ENCODE measurements around the gene SLC6A2.
"Not testable (repeated sequence)": the region's sequence is repeated elsewhere in the genome, so short reads cannot be mapped to it uniquely, and the experiment has no call there.

SLC6A2 gene

DNA sequence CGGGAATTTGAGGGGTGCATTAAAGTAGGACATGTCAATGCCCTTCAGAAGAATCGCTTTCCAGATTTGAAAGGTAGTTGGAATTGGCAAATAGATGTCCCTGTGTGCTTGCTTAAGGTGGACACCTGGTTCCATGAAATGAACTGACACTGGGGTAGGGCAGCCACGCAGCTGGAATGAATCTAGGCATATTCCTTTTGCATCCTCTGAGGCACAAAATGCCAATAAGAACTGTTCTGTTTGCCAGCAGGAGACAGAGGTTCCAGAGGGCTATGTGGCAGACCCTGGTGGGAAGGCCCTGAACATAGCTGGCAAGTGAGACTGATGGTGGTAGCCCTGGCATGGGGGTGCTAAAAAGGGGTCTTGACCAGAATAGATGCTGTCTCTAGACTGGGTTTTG is 61.5 kb downstream of the SLC6A2 start:
- DNase-seq: no peak

DNA sequence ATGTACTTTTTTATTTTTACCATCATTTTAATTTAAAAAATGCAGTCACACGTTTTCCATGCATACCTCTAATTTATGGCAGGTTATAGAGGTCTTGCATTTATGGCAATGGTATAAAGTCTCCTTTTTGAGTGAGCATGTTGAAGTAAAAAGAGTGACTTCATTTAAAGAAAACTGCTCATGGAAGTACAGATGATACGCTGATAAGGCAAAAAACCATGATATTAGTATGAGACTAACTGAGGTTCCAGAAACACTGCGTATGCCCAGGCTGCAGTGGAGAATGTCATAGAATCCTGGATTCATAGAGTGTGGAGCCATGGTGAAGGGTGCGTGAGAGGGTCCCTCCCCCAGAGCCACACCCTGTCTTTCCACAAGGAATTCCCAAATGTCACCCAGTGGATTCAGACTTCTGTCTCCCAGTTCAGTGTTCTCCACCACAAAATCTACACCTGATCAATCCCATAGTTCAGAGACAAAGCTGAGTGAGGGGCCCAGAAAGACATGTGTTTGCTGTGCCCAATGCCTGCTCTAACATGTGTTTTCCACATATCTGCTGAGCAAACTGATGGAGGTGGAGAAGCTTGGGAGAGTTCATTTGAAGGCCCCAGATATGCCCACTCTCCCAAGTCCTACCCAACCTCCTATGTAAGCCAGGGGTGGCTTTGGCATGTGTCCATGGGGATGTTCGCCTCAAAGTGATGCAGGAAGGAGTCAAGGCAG is 69.4 kb downstream of the SLC6A2 start:
- DNase-seq: no peak

DNA sequence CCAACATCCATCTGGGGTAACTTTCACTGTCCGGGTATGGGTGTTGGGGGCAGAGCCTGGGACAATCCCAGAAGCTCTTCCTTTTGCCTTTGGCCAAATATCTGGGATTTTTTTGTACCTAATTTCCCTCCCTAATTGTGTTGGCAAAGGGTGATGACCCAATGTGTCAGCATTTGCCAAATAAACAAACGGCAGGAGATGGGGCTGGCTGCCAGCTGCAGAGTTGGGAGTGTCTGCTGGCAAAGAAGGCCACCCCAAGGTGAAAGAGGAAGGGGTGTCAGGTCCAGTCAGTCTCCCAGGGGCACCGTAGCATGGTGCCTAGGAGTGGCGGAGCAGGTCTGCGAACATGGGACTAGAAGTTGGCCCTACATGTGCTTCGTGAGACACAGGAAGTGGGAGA is 73.0 kb downstream of the SLC6A2 start:
- DNase-seq: no peak

DNA sequence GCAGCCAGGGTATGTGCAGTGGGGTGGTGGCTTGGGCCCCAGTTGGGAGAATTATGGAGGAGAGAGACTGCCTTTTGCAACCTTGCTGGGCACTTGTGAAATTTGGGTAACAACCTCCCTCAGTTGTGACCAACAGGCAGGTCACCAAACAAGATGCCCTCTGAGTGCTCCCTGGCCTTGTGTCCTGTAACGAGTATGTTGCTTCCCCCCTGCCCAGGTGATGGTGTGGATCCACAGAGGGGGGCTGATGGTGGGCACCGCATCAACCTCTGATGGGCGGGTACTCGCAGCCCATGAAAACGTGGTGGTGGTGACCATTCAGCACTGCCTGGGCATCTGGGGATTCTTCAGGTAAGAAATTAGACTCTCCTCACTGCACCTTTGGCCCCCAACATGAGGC is 74.3 kb downstream of the SLC6A2 start:
- no peak for DNase-seq

DNA sequence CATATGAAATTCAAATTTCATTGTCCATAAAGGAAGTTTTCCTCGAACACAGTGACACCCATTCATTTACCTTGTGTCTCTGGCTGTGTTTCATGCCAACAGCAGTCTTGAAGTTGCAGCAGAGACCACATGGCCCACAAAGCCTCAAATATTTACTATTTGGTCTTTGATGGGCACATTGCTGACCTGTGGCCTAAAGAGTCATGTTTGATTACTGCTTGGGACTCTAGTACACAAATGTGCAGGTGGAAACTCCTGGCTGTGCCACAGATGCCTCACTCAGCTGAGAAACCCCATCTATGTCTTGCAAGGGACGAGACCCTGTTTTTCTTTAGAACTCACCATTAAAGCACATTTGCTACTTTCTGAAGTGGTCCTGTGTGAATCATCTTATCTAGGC is 76.7 kb downstream of the SLC6A2 start:
- DNase-seq: no peak

DNA sequence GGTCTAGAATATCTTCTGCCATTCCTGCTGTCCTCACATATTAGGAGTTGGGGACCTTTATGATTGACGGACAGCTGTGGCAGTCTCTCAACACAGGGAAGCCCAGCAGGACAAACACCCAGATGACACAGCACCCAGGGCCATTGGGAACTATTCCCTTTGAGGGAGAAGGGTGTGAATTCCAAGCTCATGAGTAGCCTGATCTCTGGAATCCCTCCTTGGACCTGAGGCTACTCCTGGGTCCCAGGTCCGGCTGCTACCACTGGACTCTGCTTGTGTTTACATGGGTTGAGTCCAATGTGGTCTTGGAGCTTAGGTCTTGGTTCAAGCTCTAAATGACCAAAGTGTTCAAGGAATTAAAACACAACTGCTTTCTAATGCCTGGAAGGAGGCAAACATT is 78.9 kb downstream of the SLC6A2 start:
- DNase-seq: no peak

DNA sequence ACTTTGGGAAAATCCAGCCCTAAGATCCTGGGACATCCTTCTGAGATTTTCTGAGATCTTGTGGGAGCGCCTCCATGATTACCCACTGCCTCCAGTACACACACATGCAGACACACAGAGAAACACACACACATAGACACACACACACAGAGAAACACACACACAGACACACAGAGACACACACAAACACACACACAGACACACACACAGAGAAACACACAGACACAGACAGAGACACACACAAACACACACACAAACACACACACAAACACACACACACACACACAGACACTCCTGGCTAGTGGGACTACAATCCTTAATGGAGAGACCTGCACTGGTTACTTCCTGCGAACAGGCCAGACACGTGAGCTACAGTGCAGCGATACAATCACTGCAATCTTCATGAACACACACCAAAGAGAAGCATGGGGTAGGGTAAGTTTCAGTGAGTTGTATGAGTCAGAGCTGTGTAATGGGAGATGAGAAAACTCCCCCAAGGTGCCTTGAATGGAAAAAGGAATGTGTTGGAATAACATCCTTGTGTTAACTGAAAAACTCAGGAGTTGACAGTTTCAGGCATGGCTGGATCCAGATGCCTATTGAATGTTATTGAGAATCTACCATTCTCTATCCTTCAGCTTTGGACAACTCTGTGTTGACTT is 79.5 kb downstream of the SLC6A2 start:
- no peak for DNase-seq

DNA sequence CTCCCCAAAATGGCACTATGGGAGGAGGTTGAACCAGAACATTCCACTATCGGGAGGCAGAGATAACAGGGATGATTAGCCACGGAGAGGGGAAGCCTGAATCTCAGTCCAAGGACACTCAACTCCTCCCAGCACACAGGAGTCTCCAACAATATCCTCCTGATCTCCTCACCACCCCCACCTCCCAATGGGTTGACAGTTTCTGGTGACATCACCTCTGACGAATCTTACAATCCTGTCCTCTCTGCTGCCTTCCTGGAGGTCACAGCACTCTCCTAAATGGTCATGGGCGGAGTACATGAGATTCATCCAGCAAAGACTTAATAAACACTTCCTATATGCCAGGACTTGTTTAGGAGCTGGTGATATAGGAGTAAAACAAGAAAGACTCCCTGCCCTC is 80.9 kb downstream of the SLC6A2 start:
- DNase-seq: no peak

DNA sequence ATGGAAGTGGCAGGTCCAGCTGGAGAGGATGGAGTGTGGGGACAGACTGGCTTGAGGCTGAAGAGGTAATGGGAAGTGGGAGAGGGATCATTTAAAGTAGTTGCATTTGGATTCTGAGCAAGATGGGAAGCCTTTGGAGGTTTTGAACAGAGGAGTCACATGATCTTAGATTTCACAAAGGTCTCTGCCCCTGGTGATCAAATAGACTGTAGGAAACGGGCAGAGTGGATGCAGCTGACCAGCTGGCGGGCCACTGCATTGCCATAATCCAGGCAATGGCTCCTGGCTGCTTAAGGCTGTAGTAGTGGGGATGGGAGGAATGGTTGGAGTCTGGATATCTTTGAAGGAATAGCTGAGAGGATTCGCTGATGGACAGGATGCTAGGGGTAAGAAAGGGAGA is 81.5 kb downstream of the SLC6A2 start:
- DNase-seq: no peak

DNA sequence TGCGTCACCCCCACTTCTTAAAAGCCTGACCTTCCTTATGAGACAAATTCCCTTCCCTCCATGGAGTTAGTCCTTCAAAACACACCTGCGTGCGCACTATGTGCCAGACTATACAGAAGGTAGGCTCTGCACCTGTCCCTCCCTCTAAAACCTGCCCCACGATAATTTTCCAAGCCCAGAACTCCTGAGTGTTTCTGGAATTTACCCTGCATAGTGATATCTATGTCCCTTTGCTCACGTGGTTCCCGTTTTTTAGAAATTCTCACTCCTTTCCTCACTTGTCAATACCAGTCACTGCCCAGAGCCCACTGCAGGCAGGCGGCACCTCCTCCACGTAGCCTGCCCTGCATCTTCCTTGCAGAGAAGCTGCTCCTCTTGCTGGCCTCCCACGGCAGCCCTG is 82.2 kb downstream of the SLC6A2 start:
- DNase-seq: no peak

DNA sequence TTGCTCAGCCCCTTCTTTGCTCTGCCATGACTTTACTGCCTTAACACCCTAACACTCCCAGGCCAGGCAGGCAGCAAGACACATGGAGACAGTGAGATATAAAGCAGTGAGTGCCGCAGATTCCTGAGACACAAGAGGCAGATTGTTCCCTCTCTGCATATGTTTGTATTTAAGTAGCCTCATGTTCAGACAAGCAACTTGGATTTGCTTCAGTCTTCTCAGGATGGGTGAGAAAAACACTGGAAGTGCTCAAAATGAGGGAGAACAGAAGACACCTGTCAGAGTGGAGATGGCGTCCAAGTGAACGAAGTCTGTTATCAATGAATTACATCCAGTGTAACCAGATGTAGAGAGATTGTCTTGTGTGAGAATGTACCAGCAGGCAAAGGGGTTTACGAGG is 90.3 kb downstream of the SLC6A2 start:
- no peak for DNase-seq

DNA sequence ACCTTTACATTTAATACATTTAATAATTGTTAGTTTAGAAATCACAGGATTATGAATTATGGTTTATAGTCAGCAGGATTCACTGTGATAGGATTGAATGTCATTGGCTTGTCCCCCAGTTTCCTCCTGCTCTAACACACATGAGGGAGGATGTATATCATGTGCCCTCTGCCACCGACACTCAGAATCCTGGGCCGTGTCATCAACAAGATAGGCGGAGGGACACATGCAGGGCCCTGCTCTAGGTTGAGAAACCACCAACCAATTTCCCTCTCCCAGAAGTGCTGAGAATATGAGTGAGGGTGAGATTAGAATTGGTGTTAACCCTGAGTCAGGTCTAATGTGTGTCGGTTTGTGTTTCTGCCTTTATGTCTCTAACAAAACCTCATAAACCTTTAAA is 92.0 kb downstream of the SLC6A2 start:
- no peak for DNase-seq

DNA sequence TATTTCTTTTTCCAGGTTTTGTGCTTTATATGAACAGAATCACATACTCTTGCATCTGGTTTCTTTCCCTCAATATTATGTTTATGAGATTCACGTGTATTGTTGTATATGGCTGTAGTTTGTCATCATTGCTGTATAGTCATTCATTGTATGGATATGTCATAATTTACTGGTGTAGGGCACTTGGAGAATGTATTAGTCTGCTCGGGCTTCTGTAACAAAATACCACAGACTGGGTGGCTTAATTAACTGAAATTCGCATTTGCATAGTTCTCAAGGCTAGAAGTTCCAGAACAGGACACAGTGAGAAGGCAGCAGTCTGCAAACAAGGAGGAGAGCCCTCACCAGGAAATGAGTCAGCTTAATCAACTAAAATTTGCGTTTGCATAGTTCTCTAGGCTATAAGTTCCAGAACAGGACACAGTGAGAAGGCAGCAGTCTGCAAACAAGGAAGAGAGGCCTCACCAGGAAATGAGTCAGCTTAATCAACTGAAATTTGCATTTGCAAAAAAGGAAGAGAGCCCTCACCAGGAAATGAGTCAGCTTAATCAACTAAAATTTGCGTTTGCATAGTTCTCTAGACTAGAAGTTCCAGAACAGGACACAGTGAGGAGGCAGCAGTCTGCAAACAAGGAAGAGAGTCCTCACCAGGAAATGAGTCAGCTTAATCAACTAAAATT is 96.8 kb downstream of the SLC6A2 start:
- not testable (repeated sequence) for DNase-seq

DNA sequence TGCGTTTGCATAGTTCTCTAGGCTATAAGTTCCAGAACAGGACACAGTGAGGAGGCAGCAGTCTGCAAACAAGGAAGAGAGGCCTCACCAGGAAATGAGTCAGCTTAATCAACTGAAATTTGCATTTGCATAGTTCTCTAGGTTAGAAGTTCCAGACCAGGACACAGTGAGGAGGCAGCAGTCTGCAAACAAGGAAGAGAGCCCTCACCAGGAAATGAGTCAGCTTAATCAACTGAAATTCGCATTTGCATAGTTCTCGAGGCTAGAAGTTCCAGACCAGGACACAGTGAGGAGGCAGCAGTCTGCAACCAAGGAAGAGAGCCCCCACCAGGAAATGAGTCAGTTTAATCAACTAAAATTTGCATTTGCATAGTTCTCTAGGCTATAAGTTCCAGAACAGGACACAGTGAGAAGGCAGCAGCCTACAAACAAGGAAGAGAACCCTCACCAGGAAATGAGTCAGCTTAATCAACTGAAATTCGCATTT is 97.4 kb downstream of the SLC6A2 start:
- DNase-seq: not testable (repeated sequence)

Measured in CD4-positive, alpha-beta T cell treated with Interleukin-17A for 4 hours (primary cell).